H1 (cell line): ENCODE measurements around the gene KCNIP2. TPM values are rescaled to one million over a fixed set of nuclear protein-coding genes. Genes with fewer than 3 reads are reported as not detected.

Experiments used
- CTCF ChIA-PET: fragments of 300-600 bp; sonication (Branson Sonifier 250); formaldehyde crosslinking; loops from one replicate; lab custom pipeline; 2021; ENCODE audit not compliant: partially characterized antibody; lab: Charles Lee
- POLR2A ChIA-PET: fragments of 300-600 bp; sonication (Branson Sonifier 250); formaldehyde crosslinking; loops from one replicate; lab custom pipeline; 2021; ENCODE audit warnings: inconsistent platforms; ENCODE audit not compliant: partially characterized antibody; lab: Charles Lee
- DNase-seq, 2 experiments: peaks; one replicate each; pipeline versions ENCODE4 v3.0.0 to v3.0.0-alpha.2; 2010 to 2022; ENCODE audit warnings: low spot score in 2 of 2, low read depth in 1 of 2, mixed read lengths in 1 of 2
- FAIRE-seq: peaks from 2 replicates; lab custom pipeline; 2011; peaks lifted over from hg19 to GRCh38; lab: Jason Lieb, UNC
- H2AFZ ChIP-seq: 2 replicates; pipeline ENCODE4 v1.8.1; 2012; ENCODE audit warnings: low read length, inconsistent platforms
- H2AK5ac ChIP-seq: 2 replicates; pipeline ENCODE4 v1.6.1; 2013; ENCODE audit warnings: low read depth, low read length
- H2BK120ac ChIP-seq: replicated peaks from 2 replicates; pipeline ENCODE3; 2013; ENCODE audit warnings: low read depth, low read length, inconsistent platforms
- H2BK12ac ChIP-seq: 2 replicates; pipeline ENCODE4 v1.6.1; 2013; ENCODE audit warnings: low read depth, low read length
- H2BK15ac ChIP-seq: 2 replicates; pipeline ENCODE4 v1.6.1; 2013; ENCODE audit warnings: low read length
- H2BK20ac ChIP-seq: 2 replicates; pipeline ENCODE4 v1.6.1; 2013; ENCODE audit warnings: low read length
- H2BK5ac ChIP-seq: 2 replicates; pipeline ENCODE4 v1.6.1; 2013; ENCODE audit warnings: low read depth, low read length
- H3K14ac ChIP-seq: 2 replicates; pipeline ENCODE4 v1.6.1; 2013; ENCODE audit warnings: inconsistent platforms; ENCODE audit not compliant: insufficient read length
- H3K18ac ChIP-seq: 2 replicates; pipeline ENCODE4 v1.6.1; 2013; ENCODE audit warnings: low read length; ENCODE audit errors: extremely low read depth
- H3K23ac ChIP-seq: 2 replicates; pipeline ENCODE4 v1.6.1; 2013; ENCODE audit warnings: inconsistent platforms; ENCODE audit not compliant: insufficient read length
- H3K23me2 ChIP-seq: 2 replicates; pipeline ENCODE4 v1.6.1; 2013; ENCODE audit warnings: low read depth, low read length
- H3K27ac ChIP-seq: 2 replicates; pipeline ENCODE4 v1.6.1; 2011; ENCODE audit warnings: low read depth, low read length, inconsistent platforms
- H3K27me3 ChIP-seq, 4 experiments: replicated peaks in 1 of 4; 1 replicate in 1 of 4; 2 replicates in 3 of 4; pipeline versions ENCODE4 v1.6.1 to v1.8.1; 2011 to 2013; ENCODE audit warnings: low read length in 3 of 4, mild to moderate bottlenecking in 3 of 4, inconsistent platforms in 2 of 4, mixed read lengths in 2 of 4, moderate library complexity in 1 of 4; ENCODE audit not compliant: control insufficient read depth in 3 of 4, insufficient read depth in 3 of 4; ENCODE audit errors: extremely low read depth in 1 of 4
- H3K36me3 ChIP-seq, 4 experiments: 2 replicates each; pipeline versions ENCODE4 v1.6.1 to v1.8.1; 2011 to 2013; ENCODE audit warnings: mild to moderate bottlenecking in 4 of 4, low read length in 3 of 4, moderate library complexity in 2 of 4, control low read depth in 1 of 4, inconsistent platforms in 1 of 4; ENCODE audit not compliant: insufficient read depth in 4 of 4, control insufficient read depth in 2 of 4
- H3K4ac ChIP-seq: replicated peaks from 2 replicates; pipeline ENCODE3; 2013; ENCODE audit warnings: low read length, low read depth, mixed read lengths, inconsistent platforms; ENCODE audit not compliant: insufficient read length
- H3K4me1 ChIP-seq, 4 experiments: replicated peaks in 1 of 4; 1 replicate in 1 of 4; 2 replicates in 3 of 4; pipeline versions ENCODE4 v1.6.1 to v1.8.1; 2011 to 2013; ENCODE audit warnings: low read length in 3 of 4, inconsistent platforms in 2 of 4, mixed read lengths in 1 of 4; ENCODE audit not compliant: insufficient read depth in 4 of 4, control insufficient read depth in 3 of 4
- H3K4me2 ChIP-seq, 2 experiments: 2 replicates each; pipeline versions ENCODE4 v1.6.1 to v1.8.1; 2011 to 2013; ENCODE audit warnings: low read depth in 2 of 2, low read length in 2 of 2, control low read depth in 1 of 2, inconsistent platforms in 1 of 2, mild to moderate bottlenecking in 1 of 2; ENCODE audit not compliant: insufficient read depth in 1 of 2
- H3K4me3 ChIP-seq, 4 experiments: fragments of 200-600, 300-600 bp in 1 of 4; sonication (generic), shearing (Covaris generic), sonication (Bioruptor Twin) in 1 of 4; 2 replicates each; pipeline versions ENCODE4 v1.5.1 to v1.8.1; 2011 to 2016; ENCODE audit warnings: low read length in 4 of 4, low read depth in 3 of 4, control low read depth in 2 of 4, inconsistent platforms in 2 of 4, mild to moderate bottlenecking in 2 of 4, mixed read lengths in 1 of 4, moderate library complexity in 1 of 4; ENCODE audit not compliant: insufficient read depth in 2 of 4; ENCODE audit errors: extremely low read depth in 1 of 4
- H3K56ac ChIP-seq: replicated peaks from 2 replicates; pipeline ENCODE3; 2013; ENCODE audit warnings: low read depth, mild to moderate bottlenecking, mixed read lengths, low read length, inconsistent platforms; ENCODE audit not compliant: insufficient read length
- H3K79me1 ChIP-seq: 2 replicates; pipeline ENCODE4 v1.6.1; 2013; ENCODE audit warnings: low read depth, low read length, control low read depth
- H3K79me2 ChIP-seq, 2 experiments: 2 replicates each; pipeline versions ENCODE4 v1.6.1 to v1.8.1; 2012 to 2013; ENCODE audit warnings: low read length in 2 of 2, mild to moderate bottlenecking in 2 of 2, inconsistent platforms in 1 of 2; ENCODE audit not compliant: insufficient read depth in 2 of 2, control insufficient read depth in 1 of 2
- H3K9ac ChIP-seq, 4 experiments: replicated peaks in 1 of 4; 1 replicate in 1 of 4; 2 replicates in 3 of 4; pipeline versions ENCODE4 v1.6.1 to v1.8.1; 2011 to 2013; ENCODE audit warnings: low read depth in 3 of 4, low read length in 3 of 4, control low read depth in 2 of 4, mild to moderate bottlenecking in 2 of 4, moderate library complexity in 2 of 4, inconsistent platforms in 1 of 4; ENCODE audit errors: extremely low read depth in 1 of 4
- H3K9me3 ChIP-seq, 2 experiments: 2 replicates each; pipeline versions ENCODE4 v1.6.1 to v1.8.1; 2012 to 2013; ENCODE audit warnings: mild to moderate bottlenecking in 2 of 2, moderate library complexity in 2 of 2, control low read depth in 1 of 2, inconsistent platforms in 1 of 2, low read depth in 1 of 2, low read length in 1 of 2, mixed read lengths in 1 of 2; ENCODE audit not compliant: insufficient read depth in 2 of 2
- H4K20me1 ChIP-seq, 2 experiments: replicated peaks in 1 of 2; 2 replicates each; pipeline versions ENCODE3 to v1.8.1; 2011 to 2013; ENCODE audit warnings: inconsistent platforms in 2 of 2, low read length in 2 of 2, mild to moderate bottlenecking in 1 of 2; ENCODE audit not compliant: insufficient read depth in 2 of 2, control insufficient read depth in 1 of 2
- H4K5ac ChIP-seq: 2 replicates; pipeline ENCODE4 v1.6.1; 2013; ENCODE audit warnings: low read length, low read depth, mixed read lengths, inconsistent platforms; ENCODE audit not compliant: insufficient read length
- H4K8ac ChIP-seq: 2 replicates; pipeline ENCODE4 v1.8.0; 2013; ENCODE audit warnings: mild to moderate bottlenecking, moderate library complexity, low read length, inconsistent platforms; ENCODE audit not compliant: insufficient read depth; ENCODE audit errors: extremely low read depth
- H4K91ac ChIP-seq: replicated peaks from 2 replicates; pipeline ENCODE3; 2013; ENCODE audit warnings: low read length, mixed read lengths, inconsistent platforms; ENCODE audit not compliant: insufficient read length
- SIRT6 ChIP-seq: IDR thresholded peaks from one replicate; pipeline ENCODE4 v1.7.1; 2012; ENCODE audit warnings: low read length, inconsistent platforms
- SP2 ChIP-seq: IDR thresholded peaks from 2 replicates; pipeline ENCODE4 v1.6.1; 2012; ENCODE audit warnings: mild to moderate bottlenecking, low read length, inconsistent platforms
- WGBS, 2 experiments: shearing (Covaris generic) in 1 of 2; methylation state at CpG; one replicate each; pipeline versions ENCODE4 v1.1.6 to v1.1.7; 2013 to 2015; ENCODE audit warnings: low lambda C conversion rate in 2 of 2, mixed read lengths in 2 of 2, inconsistent platforms in 1 of 2, low coverage in 1 of 2, missing lambda C conversion rate in 1 of 2; ENCODE audit not compliant: insufficient replicate concordance in 2 of 2, insufficient coverage in 1 of 2, insufficient read length in 1 of 2; ENCODE audit errors: extremely low coverage in 1 of 2, missing lambda C conversion rate in 1 of 2; 5-methylcytosine and 5-hydroxymethylcytosine counted together
- polyA plus RNA-seq, 7 experiments: library from polyadenylated mRNA; depleted of rRNA in 3 of 7; stranded (reverse) in 5 of 7; unstranded in 2 of 7; fragments of >200 nt in 5 of 7; fragments of 200-250 nt in 2 of 7; gene quantifications; 1 replicate in 5 of 7; 2 replicates in 1 of 7; 4 replicates in 1 of 7; pipeline versions ENCODE4 v1.2.1 to v1.2.3, GENCODE V29; 2011 to 2013; ENCODE audit warnings: missing spikeins in 2 of 7, mixed read lengths in 2 of 7
- total RNA-seq: library from RNA; stranded (reverse); fragmentation: NEBNext Ultra II Directional; extraction: Animal tissue kit (Norgen Biotek cat#: 25700); gene quantifications from 2 replicates; pipeline ENCODE4 v1.2.1, GENCODE V29; 2021

The KCNIP2 gene
- total and polyA plus RNA-seq, 2 of the 8 experiments (the other 6 are each of a cell fraction or from before 2014, with no cell fraction given): 2.7 to 6.0 TPM

- FAIRE-seq (no peak), DNase-seq (no peak)
- H3K27me3 ChIP-seq: peaks cover 0 to 1% (median under 1%) of the 10 kb centered on the region in 4 experiments; a peak in 2 of 7 replicates
- peaks cover 0 to 17% (median 9%) of the 10 kb centered on the region in 4 experiments; a peak in 6 of 7 replicates for H3K4me1 ChIP-seq
- no peak overlapping the region for H3K23ac ChIP-seq
- no peak overlapping the region for H4K5ac ChIP-seq
- no peak overlapping the region for H2BK12ac ChIP-seq
- H2AFZ ChIP-seq: no peak overlapping the region
- H4K20me1 ChIP-seq: peaks cover 8 to 11% of the 10 kb centered on the region in 2 experiments
- 93% methylated on average over 2 of the region's 2 CpGs; no CpG with 5 or more reads in 1 of the 2 experiments for WGBS, 2 experiments
- H2BK120ac ChIP-seq: no peak overlapping the region
- H3K4me2 ChIP-seq: no peak overlapping the region
- ChIA-PET POLR2A (interaction anchor here (1.2 to 9.1 kb wide), 4 partner anchors 12 to 31 kb away, joined by 3 to 66 read pairs (median 22); partner anchors contain the start of gene OGA), CTCF (interaction anchor here (8.4 to 9.8 kb wide), 2 partner anchors 15 to 185 kb away, joined by 100 to 246 read pairs; no protein-coding TSS in a partner anchor)
- peaks cover 7% of the 10 kb centered on the region for H3K79me1 ChIP-seq
- H3K18ac ChIP-seq: no peak overlapping the region
- H3K9ac ChIP-seq: no peak overlapping the region
- H4K91ac ChIP-seq: no peak overlapping the region
- H4K8ac ChIP-seq: no peak overlapping the region; the same call in 1 of the 2 replicates
- no peak overlapping the region for H2BK20ac ChIP-seq
- H2AK5ac ChIP-seq: no peak overlapping the region
- no peaks in the 10 kb centered on the region for H3K9me3 ChIP-seq
- no peak overlapping the region for H3K4me3 ChIP-seq
- no peak overlapping the region for H3K4ac ChIP-seq
- no peak overlapping the region for H3K56ac ChIP-seq
- peaks cover 13% of the 10 kb centered on the region for H3K23me2 ChIP-seq
- H3K79me2 ChIP-seq: peaks cover 0 to 8% of the 10 kb centered on the region in 2 experiments; a peak in 1 of 4 replicates
- H3K14ac ChIP-seq: no peak overlapping the region
- H3K36me3 ChIP-seq: peaks cover 12 to 45% (median 36%) of the 10 kb centered on the region in 4 experiments
- H2BK15ac ChIP-seq: no peak overlapping the region
- no peak overlapping the region for H2BK5ac ChIP-seq
- H3K27ac ChIP-seq: no peak overlapping the region
- TF ChIP-seq SIRT6 (no peak), SP2 (no peak)
Measured at GRCh38 chr10:101785801-101786200, 57.8 kb downstream of the KCNIP2 start.
